IMR-90 (cell line): ENCODE results near the gene OBP2A. TPM values are rescaled to one million over a fixed set of nuclear protein-coding genes. Genes with fewer than 3 reads are reported as not detected.

Experiments used
- ATAC-seq: fragments of 200-7000 bp; cut with Tn5 transposase; 2 replicates; pipeline ENCODE4 v1.9.1; 2020; ENCODE audit warnings: low read depth, mild to moderate bottlenecking, moderate library complexity
- BruUV-seq: library from RNA; stranded (reverse); fragments of 400-500 nt; replicated peaks from 2 replicates; lab custom pipeline; 2021; lab: Mats Ljungman, UMichigan
- CTCF ChIA-PET: fragments of 300-600 bp; formaldehyde crosslinking; extraction: SDS; loops from one replicate; lab custom pipeline; 2021; ENCODE audit warnings: antibody characterized with exemption; lab: Yijun Ruan, JAX
- POLR2A ChIA-PET: fragments of 300-600 bp; sonication (Branson Sonifier 250); formaldehyde crosslinking; loops from one replicate; lab custom pipeline; 2022; ENCODE audit warnings: antibody characterized with exemption; ENCODE audit not compliant: unreplicated experiment; lab: Charles Lee
- DNase-seq: peaks from one replicate; pipeline ENCODE4 v3.0.0; 2013
- H2AFZ ChIP-seq: replicated peaks from 2 replicates; pipeline ENCODE3; 2013; ENCODE audit warnings: low read length, mild to moderate bottlenecking; ENCODE audit not compliant: poor library complexity
- H2AK5ac ChIP-seq: 2 replicates; pipeline ENCODE4 v1.6.1; 2013; ENCODE audit warnings: low read depth, low read length, inconsistent platforms
- H2AK9ac ChIP-seq: replicated peaks from 2 replicates; pipeline ENCODE3; 2013; ENCODE audit warnings: mild to moderate bottlenecking, low read depth, low read length, moderate library complexity; ENCODE audit not compliant: poor library complexity
- H2BK120ac ChIP-seq: 2 replicates; pipeline ENCODE4 v1.6.1; 2013; ENCODE audit warnings: low read depth, low read length, inconsistent platforms
- H2BK15ac ChIP-seq: 3 replicates; pipeline ENCODE4 v1.6.1; 2013; ENCODE audit warnings: low read depth, low read length, inconsistent platforms
- H2BK20ac ChIP-seq: 2 replicates; pipeline ENCODE4 v1.6.1; 2013; ENCODE audit warnings: low read depth, mild to moderate bottlenecking, inconsistent platforms, low read length, moderate library complexity
- H2BK5ac ChIP-seq: 2 replicates; pipeline ENCODE4 v1.6.1; 2013; ENCODE audit warnings: mild to moderate bottlenecking, low read depth, low read length, inconsistent platforms; ENCODE audit not compliant: poor library complexity, severe bottlenecking
- H3K14ac ChIP-seq: replicated peaks from 2 replicates; pipeline ENCODE4 v1.6.1; 2013; ENCODE audit warnings: low read depth, low read length, inconsistent platforms
- H3K18ac ChIP-seq: 2 replicates; pipeline ENCODE4 v1.6.1; 2013; ENCODE audit warnings: low read depth, low read length, control low read depth
- H3K23ac ChIP-seq: 2 replicates; pipeline ENCODE4 v1.6.1; 2013; ENCODE audit warnings: low read depth, low read length, inconsistent platforms
- H3K27ac ChIP-seq: 2 replicates; pipeline ENCODE4 v1.5.1; 2013; ENCODE audit warnings: mild to moderate bottlenecking, control low read depth, low read length; ENCODE audit not compliant: insufficient read depth
- H3K27me3 ChIP-seq: 2 replicates; pipeline ENCODE4 v1.6.1; 2013; ENCODE audit warnings: low read length; ENCODE audit not compliant: control insufficient read depth, insufficient read depth
- H3K36me3 ChIP-seq: 2 replicates; pipeline ENCODE4 v1.6.1; 2013; ENCODE audit warnings: low read length, mixed read lengths; ENCODE audit not compliant: control insufficient read depth, insufficient read depth
- H3K4ac ChIP-seq: 2 replicates; pipeline ENCODE4 v1.6.1; 2013; ENCODE audit warnings: low read depth, low read length, inconsistent platforms
- H3K4me1 ChIP-seq: 2 replicates; pipeline ENCODE4 v1.6.1; 2013; ENCODE audit warnings: low read length, mixed read lengths; ENCODE audit not compliant: control insufficient read depth, insufficient read depth
- H3K4me2 ChIP-seq: 2 replicates; pipeline ENCODE4 v1.6.1; 2013; ENCODE audit warnings: low read depth, mild to moderate bottlenecking, control low read depth, low read length, moderate library complexity
- H3K4me3 ChIP-seq: 2 replicates; pipeline ENCODE4 v1.5.1; 2013; ENCODE audit warnings: low read depth, mild to moderate bottlenecking, control low read depth, low read length, moderate library complexity; ENCODE audit not compliant: insufficient read depth
- H3K56ac ChIP-seq: 2 replicates; pipeline ENCODE4 v1.6.1; 2013; ENCODE audit warnings: low read length, inconsistent platforms; ENCODE audit not compliant: insufficient read depth; ENCODE audit errors: extremely low read depth
- H3K79me1 ChIP-seq, 2 experiments: 2 replicates each; pipeline ENCODE4 v1.6.1; 2013; ENCODE audit warnings: low read length in 2 of 2, inconsistent platforms in 1 of 2, low read depth in 1 of 2
- H3K9ac ChIP-seq: 2 replicates; pipeline ENCODE4 v1.6.1; 2013; ENCODE audit warnings: low read depth, low read length, control low read depth
- H3K9me1 ChIP-seq: 2 replicates; pipeline ENCODE4 v1.6.1; 2013; ENCODE audit warnings: low read length, inconsistent platforms; ENCODE audit not compliant: insufficient read depth
- H3K9me3 ChIP-seq: 2 replicates; pipeline ENCODE4 v1.6.1; 2013; ENCODE audit warnings: low read length; ENCODE audit not compliant: control insufficient read depth, insufficient read depth
- H4K20me1 ChIP-seq: 2 replicates; pipeline ENCODE4 v1.6.1; 2013; ENCODE audit warnings: low read length, inconsistent platforms; ENCODE audit not compliant: insufficient read depth
- H4K5ac ChIP-seq: 2 replicates; pipeline ENCODE4 v1.6.1; 2013; ENCODE audit warnings: mild to moderate bottlenecking, low read depth, low read length, control low read depth
- H4K8ac ChIP-seq, 2 experiments: 2 replicates each; pipeline ENCODE4 v1.6.1; 2013; ENCODE audit warnings: low read depth in 2 of 2, low read length in 2 of 2, control low read depth in 1 of 2, inconsistent platforms in 1 of 2
- H4K91ac ChIP-seq: 2 replicates; pipeline ENCODE4 v1.6.1; 2013; ENCODE audit warnings: low read depth, low read length, inconsistent platforms; ENCODE audit not compliant: insufficient read depth
- BHLHE40 ChIP-seq: fragments of 150-350 bp; IDR thresholded peaks from 2 replicates; pipeline ENCODE4 v1.6.1; 2016; ENCODE audit warnings: mild to moderate bottlenecking, low read depth, low read length
- CEBPB ChIP-seq: IDR thresholded peaks from 2 replicates; pipeline ENCODE4 v1.6.1; 2012; ENCODE audit warnings: low read depth, low read length, improper control_type of control experiment
- CHD1 ChIP-seq: IDR thresholded peaks from 2 replicates; pipeline ENCODE4 v1.6.1; 2012; ENCODE audit warnings: low read depth, low read length, improper control_type of control experiment
- FOS ChIP-seq: fragments of 150-350 bp; IDR thresholded peaks from 2 replicates; pipeline ENCODE4 v1.6.1; 2016; ENCODE audit warnings: low read depth, low read length
- MAFK ChIP-seq: IDR thresholded peaks from 2 replicates; pipeline ENCODE4 v1.6.1; 2012; ENCODE audit warnings: low read depth, low read length, improper control_type of control experiment
- MAZ ChIP-seq: IDR thresholded peaks from 2 replicates; pipeline ENCODE4 v1.6.1; 2012; ENCODE audit warnings: low read depth, mild to moderate bottlenecking, low read length, improper control_type of control experiment, moderate library complexity, borderline replicate concordance
- MXI1 ChIP-seq: IDR thresholded peaks from 2 replicates; pipeline ENCODE4 v1.6.1; 2012; ENCODE audit warnings: low read depth, mild to moderate bottlenecking, low read length, moderate library complexity, borderline replicate concordance
- NFE2L2 ChIP-seq: fragments of 150-350 bp; IDR thresholded peaks from 2 replicates; pipeline ENCODE4 v1.6.1; 2016; ENCODE audit warnings: low read depth, mild to moderate bottlenecking, low read length
- POLR2A ChIP-seq: IDR thresholded peaks from 2 replicates; pipeline ENCODE4 v1.6.1; 2012; ENCODE audit warnings: mild to moderate bottlenecking, low read depth, low read length
- RAD21 ChIP-seq: IDR thresholded peaks from 2 replicates; pipeline ENCODE4 v1.6.1; 2012; ENCODE audit warnings: low read length, improper control_type of control experiment
- RCOR1 ChIP-seq: IDR thresholded peaks from 2 replicates; pipeline ENCODE4 v1.6.1; 2012; ENCODE audit warnings: mild to moderate bottlenecking, low read length, improper control_type of control experiment; ENCODE audit not compliant: insufficient replicate concordance
- RFX5 ChIP-seq: IDR thresholded peaks from 2 replicates; pipeline ENCODE4 v1.8.0; 2012; ENCODE audit warnings: low read depth, mild to moderate bottlenecking, low read length, moderate library complexity
- SMC3 ChIP-seq: fragments of 150-350 bp; IDR thresholded peaks from 2 replicates; pipeline ENCODE4 v1.6.1; 2016; ENCODE audit warnings: low read depth, mild to moderate bottlenecking, antibody characterized with exemption, low read length, moderate library complexity
- WGBS, 2 experiments: methylation state at CpG; one replicate each; pipeline versions ENCODE4 v1.1.5 to v1.1.7; 2013; ENCODE audit warnings: missing lambda C conversion rate in 2 of 2; ENCODE audit not compliant: insufficient read length in 1 of 2; ENCODE audit errors: extremely low coverage in 2 of 2; 5-methylcytosine and 5-hydroxymethylcytosine counted together
- dilution Hi-C: fragments of 300-500 bp; cut with HindIII; formaldehyde crosslinking; loops from one replicate; pipeline ENCODE4 v1.14.3; 2018; ENCODE audit warnings: low sequenced_read_pairs; ENCODE audit not compliant: unreplicated experiment
- in situ Hi-C: fragments of 300-500 bp; cut with MboI; formaldehyde crosslinking; loops from 3 replicates; pipeline ENCODE4 v1.14.3; 2019; ENCODE audit warnings: low sequenced_read_pairs, inconsistent platforms, mixed read lengths
- intact Hi-C: fragments of 100-400 bp; cut with micrococcal nuclease; formaldehyde crosslinking; loops from 2 replicates; pipeline ENCODE4 v1.10.0; 2022
- polyA plus RNA-seq, 3 experiments: library from polyadenylated mRNA; depleted of rRNA; stranded (reverse); fragments of >200 nt; gene quantifications; 2 replicates each; pipeline ENCODE4 v1.2.3, GENCODE V29; 2012; ENCODE audit warnings: low replicate concordance in 1 of 3
- total RNA-seq: library from RNA; depleted of rRNA; stranded (reverse); fragments of >200 nt; gene quantifications from 2 replicates; pipeline ENCODE4 v1.2.3, GENCODE V29; 2012
- TF ChIP-seq, protein P1 (sequence below): fragments of 150-350 bp; IDR thresholded peaks from 2 replicates; pipeline ENCODE4 v1.6.1; 2017; ENCODE audit warnings: mild to moderate bottlenecking, antibody characterized with exemption, low read length, low read depth
- TF ChIP-seq, protein P2 (sequence below): conservative IDR thresholded peaks from 2 replicates; pipeline ENCODE4 v1.5.1; 2012; ENCODE audit warnings: mild to moderate bottlenecking, low read depth, low read length, improper control_type of control experiment
- TF ChIP-seq, protein P3 (sequence below): fragments of 150-350 bp; IDR thresholded peaks from 2 replicates; pipeline ENCODE4 v1.6.1; 2016; ENCODE audit warnings: low read depth, mild to moderate bottlenecking, low read length, moderate library complexity, borderline replicate concordance

Gene OBP2A
- total and polyA plus RNA-seq, 2 of the 4 experiments (the other 2 are of a cell fraction), result not detected

DNA sequence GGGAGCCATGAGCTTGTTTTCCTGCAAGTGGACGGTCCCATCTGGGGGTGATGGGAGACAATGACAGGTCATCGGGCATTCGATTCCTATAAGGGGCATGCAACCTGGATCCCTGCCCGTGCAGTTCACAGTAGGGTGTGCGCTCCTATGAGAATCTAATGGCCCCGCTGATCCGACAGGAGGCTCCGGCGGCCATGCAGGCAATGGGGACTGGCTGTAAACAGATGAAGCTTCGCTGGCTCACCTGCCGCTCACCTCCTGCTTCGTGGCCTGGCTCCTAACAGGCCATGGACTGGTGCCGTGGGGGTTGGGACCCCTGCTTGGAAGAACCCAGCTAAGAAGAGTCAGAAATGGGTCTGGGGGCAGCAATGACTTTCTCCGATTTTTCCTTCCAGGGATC is 36.6 kb downstream of the OBP2A start:
- Histone ChIP-seq H4K20me1 (no peaks in the 10 kb centered on the region), H3K36me3 (no peaks in the 10 kb centered on the region), H3K9me3 (no peaks in the 10 kb centered on the region), H4K91ac (no peak overlapping the region), H2BK15ac (no peak overlapping the region), H4K5ac (no peak overlapping the region), H3K18ac (no peak overlapping the region), H4K8ac (no peak overlapping the region), H3K56ac (no peak overlapping the region), H3K27me3 (no peaks in the 10 kb centered on the region), H3K4ac (no peak overlapping the region), H3K9ac (no peak overlapping the region), H2AK9ac (no peak overlapping the region), H3K4me3 (no peak overlapping the region), H2BK20ac (no peak overlapping the region), H2BK5ac (no peak overlapping the region), H3K4me2 (no peak overlapping the region), H3K27ac (no peak overlapping the region), H3K9me1 (no peaks in the 10 kb centered on the region), H3K14ac (no peak overlapping the region), H2BK120ac (no peak overlapping the region), H3K23ac (no peak overlapping the region), H2AFZ (no peak overlapping the region), H3K79me1 (no peaks in the 10 kb centered on the region), H3K4me1 (no peaks in the 10 kb centered on the region), H2AK5ac (no peak overlapping the region)
- DNase-seq, result no peak
- no TSS peak for BruUV-seq
- dilution Hi-C loops, result no loop called here
- POLR2A ChIA-PET, result no interaction called here
- in situ Hi-C loops, result no loop called here
- TF ChIP-seq RCOR1 (no peak), CHD1 (no peak), SMC3 (no peak), NFE2L2 (no peak), MAFK (no peak), MXI1 (no peak), FOS (no peak), CEBPB (no peak), RFX5 (no peak), MAZ (no peak), POLR2A (no peak), RAD21 (no peak), BHLHE40 (no peak)
- TF ChIP-seq, protein P1, sequence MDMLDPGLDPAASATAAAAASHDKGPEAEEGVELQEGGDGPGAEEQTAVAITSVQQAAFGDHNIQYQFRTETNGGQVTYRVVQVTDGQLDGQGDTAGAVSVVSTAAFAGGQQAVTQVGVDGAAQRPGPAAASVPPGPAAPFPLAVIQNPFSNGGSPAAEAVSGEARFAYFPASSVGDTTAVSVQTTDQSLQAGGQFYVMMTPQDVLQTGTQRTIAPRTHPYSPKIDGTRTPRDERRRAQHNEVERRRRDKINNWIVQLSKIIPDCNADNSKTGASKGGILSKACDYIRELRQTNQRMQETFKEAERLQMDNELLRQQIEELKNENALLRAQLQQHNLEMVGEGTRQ, result no peak
- TF ChIP-seq, protein P2, sequence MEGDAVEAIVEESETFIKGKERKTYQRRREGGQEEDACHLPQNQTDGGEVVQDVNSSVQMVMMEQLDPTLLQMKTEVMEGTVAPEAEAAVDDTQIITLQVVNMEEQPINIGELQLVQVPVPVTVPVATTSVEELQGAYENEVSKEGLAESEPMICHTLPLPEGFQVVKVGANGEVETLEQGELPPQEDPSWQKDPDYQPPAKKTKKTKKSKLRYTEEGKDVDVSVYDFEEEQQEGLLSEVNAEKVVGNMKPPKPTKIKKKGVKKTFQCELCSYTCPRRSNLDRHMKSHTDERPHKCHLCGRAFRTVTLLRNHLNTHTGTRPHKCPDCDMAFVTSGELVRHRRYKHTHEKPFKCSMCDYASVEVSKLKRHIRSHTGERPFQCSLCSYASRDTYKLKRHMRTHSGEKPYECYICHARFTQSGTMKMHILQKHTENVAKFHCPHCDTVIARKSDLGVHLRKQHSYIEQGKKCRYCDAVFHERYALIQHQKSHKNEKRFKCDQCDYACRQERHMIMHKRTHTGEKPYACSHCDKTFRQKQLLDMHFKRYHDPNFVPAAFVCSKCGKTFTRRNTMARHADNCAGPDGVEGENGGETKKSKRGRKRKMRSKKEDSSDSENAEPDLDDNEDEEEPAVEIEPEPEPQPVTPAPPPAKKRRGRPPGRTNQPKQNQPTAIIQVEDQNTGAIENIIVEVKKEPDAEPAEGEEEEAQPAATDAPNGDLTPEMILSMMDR, result no peak
- TF ChIP-seq, protein P3, sequence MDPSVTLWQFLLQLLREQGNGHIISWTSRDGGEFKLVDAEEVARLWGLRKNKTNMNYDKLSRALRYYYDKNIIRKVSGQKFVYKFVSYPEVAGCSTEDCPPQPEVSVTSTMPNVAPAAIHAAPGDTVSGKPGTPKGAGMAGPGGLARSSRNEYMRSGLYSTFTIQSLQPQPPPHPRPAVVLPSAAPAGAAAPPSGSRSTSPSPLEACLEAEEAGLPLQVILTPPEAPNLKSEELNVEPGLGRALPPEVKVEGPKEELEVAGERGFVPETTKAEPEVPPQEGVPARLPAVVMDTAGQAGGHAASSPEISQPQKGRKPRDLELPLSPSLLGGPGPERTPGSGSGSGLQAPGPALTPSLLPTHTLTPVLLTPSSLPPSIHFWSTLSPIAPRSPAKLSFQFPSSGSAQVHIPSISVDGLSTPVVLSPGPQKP, result no peak
- intact Hi-C loops, result no loop called here
- CTCF ChIA-PET, result no interaction called here
- WGBS, 2 experiments, result 80% methylated on average over 12 of the region's 14 CpGs; no CpG with 5 or more reads in 1 of the 2 experiments
- no peak for ATAC-seq
